Ascending aorta (tissue), 2 donors: ENCODE data around the gene ADAT1. TPM values are rescaled to one million over a fixed set of nuclear protein-coding genes. Genes with fewer than 3 reads are reported as not detected.

ENCODE experiments used
- DNase-seq, 2 donors: peaks; one replicate each; pipeline ENCODE4 v3.0.0-alpha.2; 2019; ENCODE audit warnings: low spot score in 2 of 2
- H3K27ac ChIP-seq, 2 donors: fragments of 200-600 bp; sonication (generic); one replicate each; pipeline ENCODE4 v1.5.1; 2016 to 2017; ENCODE audit warnings: mild to moderate bottlenecking in 1 of 2
- H3K27me3 ChIP-seq: fragments of 200-600 bp; sonication (generic); one replicate; pipeline ENCODE4 v1.5.1; 2017
- H3K36me3 ChIP-seq, 2 donors: fragments of 200-600 bp; sonication (generic); one replicate each; pipeline ENCODE4 v1.5.1; 2016
- H3K4me1 ChIP-seq, 2 donors: fragments of 200-600 bp; sonication (generic); one replicate each; pipeline ENCODE4 v1.5.1; 2016 to 2017; ENCODE audit warnings: mild to moderate bottlenecking in 1 of 2
- H3K4me3 ChIP-seq, 2 donors: fragments of 200-600 bp; sonication (generic); one replicate each; pipeline ENCODE4 v1.5.1; 2016 to 2017; ENCODE audit warnings: mild to moderate bottlenecking in 1 of 2
- H3K9me3 ChIP-seq, 2 donors: fragments of 200-600 bp; sonication (generic); one replicate each; pipeline ENCODE4 v1.5.1; 2016
- CTCF ChIP-seq, 3 experiments: fragments of 200-600 bp in 2 of 3; fragments of 450-650 bp in 1 of 3; sonication (generic) in 2 of 3; IDR thresholded peaks; one replicate each; pipeline ENCODE4 v1.5.1; 2016 to 2019; ENCODE audit warnings: antibody characterized with exemption in 3 of 3, mild to moderate bottlenecking in 1 of 3, moderate library complexity in 1 of 3
- intact Hi-C: fragments of 100-400 bp; cut with DNase I; formaldehyde crosslinking; loops from one replicate; pipeline ENCODE4 v1.15.1; 2023
- total RNA-seq: library from RNA; depleted of rRNA; stranded (reverse); fragments of >200 nt; gene quantifications from one replicate; pipeline ENCODE4 v1.1.0, GENCODE V29; 2016

ADAT1 gene
- total RNA-seq, 1 donor from 2014 or later: 21.2 TPM

- Histone ChIP-seq H3K4me1 (peaks cover 4 to 21% of the 10 kb centered on the region in 2 donors), H3K4me3 (no peak overlapping the region), H3K27me3 (no peaks in the 10 kb centered on the region), H3K27ac (no peak overlapping the region), H3K9me3 (no peaks in the 10 kb centered on the region), H3K36me3 (peaks cover 41 to 47% of the 10 kb centered on the region in 2 donors)
- TF ChIP-seq CTCF (IDR thresholded peaks at IDR 0.05): no peak
- DNase-seq: no peak
- intact Hi-C loops: no loop called here
Observed at GRCh38 chr16:75653922-75654321, 30.8 kb upstream of the ADAT1 start.

- peak; percentile 45 to 91 for DNase-seq
- intact Hi-C loops: loop anchor here (5.0 kb wide), 1 partner anchor 81 kb away; the partner anchor contains the start of gene GABARAPL2
- Histone ChIP-seq H3K9me3 (no peaks in the 10 kb centered on the region), H3K4me3 (peak overlapping the region; percentile 96 to 97), H3K27me3 (no peaks in the 10 kb centered on the region), H3K36me3 (peaks cover 3 to 13% of the 10 kb centered on the region in 2 donors), H3K4me1 (peaks cover 12 to 37% of the 10 kb centered on the region in 2 donors), H3K27ac (peak overlapping the region; percentile 96 to 97)
- peak in 1 of 3 experiments; percentile 12 for TF ChIP-seq CTCF (IDR thresholded peaks at IDR 0.05)
Observed at GRCh38 chr16:75648265-75649076, 25.4 kb upstream of the ADAT1 start.

GRCh38 chr16:75647492-75648264 lies 24.6 kb upstream of the ADAT1 start, which contains the start of the genes KARS1 and TERF2IP:
Gene KARS1, minus strand, starts transcription at chr16:75647665. Its CDS starts 26 bp downstream, at chr16:75647639.
Gene TERF2IP, plus strand, starts transcription at chr16:75647773. Its CDS starts 110 bp downstream, at chr16:75647883.
- H3K27me3 ChIP-seq: no peaks in the 10 kb centered on the region
- peaks cover 3 to 18% of the 10 kb centered on the region in 2 donors for H3K36me3 ChIP-seq
- TF ChIP-seq CTCF (IDR thresholded peaks at IDR 0.05): no peak
- peak within 1 kb of the TSS; percentile 96 to 97 for H3K27ac ChIP-seq
- DNase-seq: peak; percentile 75 to 95
- intact Hi-C loops: loop anchor here (1.0 to 5.0 kb wide), 4 partner anchors 24 to 183 kb away; partner anchors contain the start of genes ADAT1, GABARAPL2 and TMEM170A
- peak within 1 kb of the TSS; percentile 96 to 97 for H3K4me3 ChIP-seq
- peaks cover 9 to 32% of the 10 kb centered on the region in 2 donors for H3K4me1 ChIP-seq
- no peaks in the 10 kb centered on the region for H3K9me3 ChIP-seq

GRCh38 chr16:75647112-75647491 lies 24.0 kb upstream of the ADAT1 start:
- DNase-seq: no peak
- intact Hi-C loops: loop anchor here (1.0 to 5.0 kb wide), 4 partner anchors 24 to 183 kb away; partner anchors contain the start of genes ADAT1, GABARAPL2 and TMEM170A

More at GRCh38 chr16:75647112-75647491, 24.0 kb upstream of the ADAT1 start:
- no peaks in the 10 kb centered on the region for H3K27me3 ChIP-seq
- peak overlapping the region; percentile 96 to 97 for H3K27ac ChIP-seq
- no peaks in the 10 kb centered on the region for H3K9me3 ChIP-seq
- H3K4me1 ChIP-seq: peaks cover 8 to 31% of the 10 kb centered on the region in 2 donors
- H3K4me3 ChIP-seq: peak overlapping the region; percentile 96 to 97
- H3K36me3 ChIP-seq: peaks cover 3 to 23% of the 10 kb centered on the region in 2 donors
- TF ChIP-seq CTCF (IDR thresholded peaks at IDR 0.05): no peak
